ENCODE results near the gene FMN1.

The FMN1 gene

GRCh38 chr15:32879980-32880379, 314.5 kb downstream of the FMN1 start:
- DNase-seq (ENCODE audit: low read depth), result no peak

GRCh38 chr15:32878869-32879805, 315.4 kb downstream of the FMN1 start:
- no peak for DNase-seq (ENCODE audit: low read depth)

GRCh38 chr15:32878342-32878741, 316.2 kb downstream of the FMN1 start:
- DNase-seq (ENCODE audit: low read depth), result no peak

GRCh38 chr15:32877252-32878019, 317.1 kb downstream of the FMN1 start:
- DNase-seq (ENCODE audit: low read depth), result no peak

GRCh38 chr15:32873284-32874114, 321.0 kb downstream of the FMN1 start:
- DNase-seq (ENCODE audit: low read depth), result no peak

GRCh38 chr15:32872621-32873283, 321.8 kb downstream of the FMN1 start:
- no peak for DNase-seq (ENCODE audit: low read depth)

GRCh38 chr15:32871883-32872282, 322.6 kb downstream of the FMN1 start:
- DNase-seq (ENCODE audit: low read depth), result no peak

GRCh38 chr15:32870240-32871033, 324.1 kb downstream of the FMN1 start:
- peak; percentile 74 for DNase-seq (ENCODE audit: low read depth)

- no peak for DNase-seq (ENCODE audit: low read depth)
Observed at GRCh38 chr15:32869776-32870175, 324.7 kb downstream of the FMN1 start.

GRCh38 chr15:32867313-32867626, 327.2 kb downstream of the FMN1 start:
- DNase-seq (ENCODE audit: low read depth), result peak; percentile 65

- DNase-seq (ENCODE audit: low read depth), result no peak
Observed at GRCh38 chr15:32866454-32867312, 327.8 kb downstream of the FMN1 start.

- DNase-seq (ENCODE audit: low read depth), result no peak
Observed at GRCh38 chr15:32864841-32865240, 329.7 kb downstream of the FMN1 start.

- no peak for DNase-seq (ENCODE audit: low read depth)
Observed at GRCh38 chr15:32864051-32864450, 330.5 kb downstream of the FMN1 start.

GRCh38 chr15:32861761-32862160, 332.8 kb downstream of the FMN1 start:
- peak; percentile 89 for DNase-seq (ENCODE audit: low read depth)

- DNase-seq (ENCODE audit: low read depth), result no peak
Observed at GRCh38 chr15:32861174-32861573, 333.3 kb downstream of the FMN1 start.

GRCh38 chr15:32859996-32860395, 334.5 kb downstream of the FMN1 start:
- DNase-seq (ENCODE audit: low read depth), result no peak

GRCh38 chr15:32859251-32859650, 335.3 kb downstream of the FMN1 start:
- no peak for DNase-seq (ENCODE audit: low read depth)

GRCh38 chr15:32857732-32858131, 336.8 kb downstream of the FMN1 start:
- DNase-seq (ENCODE audit: low read depth), result no peak

- no peak for DNase-seq (ENCODE audit: low read depth)
Observed at GRCh38 chr15:32856753-32857152, 337.8 kb downstream of the FMN1 start.

GRCh38 chr15:32855942-32856341, 338.6 kb downstream of the FMN1 start:
- DNase-seq (ENCODE audit: low read depth), result peak; percentile 98

All from GM04503 (cell line).